K562 (cell line): Measurements from ENCODE around the gene PRKAA1. TPM values are rescaled to one million over a fixed set of nuclear protein-coding genes. Genes with fewer than 3 reads are reported as not detected.

Source experiments
- AFF1 ChIP-seq, 2 experiments: fragments of 450-650 bp; IDR thresholded peaks; 2 replicates each; pipeline ENCODE4 v1.6.1; 2018; ENCODE audit warnings: mild to moderate bottlenecking in 2 of 2, low read depth in 1 of 2; ENCODE audit not compliant: partially characterized antibody in 2 of 2
- RERE ChIP-seq: sonication (generic); formaldehyde crosslinking; IDR thresholded peaks from 2 replicates; pipeline ENCODE4 v1.8.0; 2023; ENCODE audit warnings: missing genetic modification reagents, mild to moderate bottlenecking, borderline replicate concordance
- TEAD1 ChIP-seq, 2 experiments: fragments of 450-650 bp in 1 of 2; sonication (generic) in 1 of 2; formaldehyde crosslinking; IDR thresholded peaks; 2 replicates each; pipeline versions ENCODE4 v1.4.0 to v1.8.0; 2020 to 2022; ENCODE audit warnings: mild to moderate bottlenecking in 2 of 2, missing genetic modification reagents in 1 of 2
- polyA plus RNA-seq, 8 experiments: library from polyadenylated mRNA; depleted of rRNA in 4 of 8; stranded (reverse) in 5 of 8; unstranded in 3 of 8; fragments of >200 nt; fragmentation: Nextera tagmentation in 2 of 8; fragmentation: Illumina TruSeq in 1 of 8; extraction: Ambion mirVana in 2 of 8; extraction: Trizol in 1 of 8; gene quantifications; 2 replicates each; pipeline versions ENCODE4 v1.2.1 to v1.2.3, GENCODE V29; 2011 to 2014; ENCODE audit warnings: inconsistent platforms in 1 of 8, missing spikeins in 1 of 8
- total RNA-seq, 7 experiments: library from RNA; depleted of rRNA in 6 of 7; stranded (reverse); fragments of >200 nt in 6 of 7; fragmentation: Illumina TruSeq in 2 of 7; extraction: Trizol in 2 of 7; gene quantifications; 2 replicates each; pipeline versions ENCODE4 v1.2.1 to v1.2.3, GENCODE V29; 2011 to 2021; ENCODE audit warnings: low replicate concordance in 1 of 7

The PRKAA1 gene
- total and polyA plus RNA-seq, 9 of the 15 experiments (the other 6 are each of a cell fraction or from before 2014, with no cell fraction given): 24.5 to 84.0 (median 51.4) TPM

GRCh38 chr5:40829748-40830533, 31.8 kb upstream of the PRKAA1 start (continued):
- TF ChIP-seq RERE (CRISPR knock-in tag) (no peak), TEAD1 (CRISPR knock-in tag; IDR thresholded peaks at IDR 0.05) (no peak), AFF1 (IDR thresholded peaks at IDR 0.05; ENCODE audit: low read depth in 1 of 2, partially characterized antibody in 2 of 2) (no peak)
